Panc1 (cell line): ENCODE data around the gene FBXO4. TPM values are rescaled to one million over a fixed set of nuclear protein-coding genes. Genes with fewer than 3 reads are reported as not detected.

Source experiments
- ATAC-seq: fragments of 200-7000 bp; cut with Tn5 transposase; 2 replicates; pipeline ENCODE4 v1.9.1; 2020; ENCODE audit warnings: mild to moderate bottlenecking, moderate library complexity
- BruUV-seq: library from RNA; stranded (reverse); fragments of 400-500 nt; replicated peaks from 2 replicates; lab custom pipeline; 2021; lab: Mats Ljungman, UMichigan
- CTCF ChIA-PET: fragments of 300-600 bp; sonication (Branson Sonifier 250); formaldehyde crosslinking; loops from one replicate; lab custom pipeline; 2022; ENCODE audit warnings: antibody characterized with exemption; lab: Charles Lee
- POLR2A ChIA-PET: fragments of 300-600 bp; sonication (Branson Sonifier 250); formaldehyde crosslinking; loops from one replicate; lab custom pipeline; 2022; ENCODE audit warnings: antibody characterized with exemption; lab: Charles Lee
- DNase-seq: peaks from one replicate; pipeline ENCODE4 v3.0.0-alpha.2; 2010; ENCODE audit warnings: low read depth, low spot score
- H3K27ac ChIP-seq: 2 replicates; pipeline ENCODE4 v1.5.1; 2011; ENCODE audit warnings: mild to moderate bottlenecking, low read length, inconsistent platforms
- H3K27me3 ChIP-seq: fragments of 200-500 bp; sonication (Bioruptor generic); 2 replicates; pipeline ENCODE4 v1.6.0; 2014; ENCODE audit warnings: low read length, inconsistent platforms; ENCODE audit not compliant: control insufficient read depth, insufficient read depth
- H3K36me3 ChIP-seq: fragments of 200-500 bp; sonication (Bioruptor generic); 2 replicates; pipeline ENCODE4 v1.5.1; 2014; ENCODE audit warnings: inconsistent platforms, mild to moderate bottlenecking, low read length, moderate library complexity; ENCODE audit not compliant: control insufficient read depth, insufficient read depth
- H3K4me1 ChIP-seq: 2 replicates; pipeline ENCODE4 v1.5.1; 2011; ENCODE audit warnings: inconsistent platforms, mild to moderate bottlenecking, low read length, moderate library complexity; ENCODE audit not compliant: control insufficient read depth, insufficient read depth
- H3K4me3 ChIP-seq, 2 experiments: 2 replicates each; pipeline ENCODE4 v1.5.1; 2011 to 2012; ENCODE audit warnings: low read depth in 2 of 2, low read length in 2 of 2, mild to moderate bottlenecking in 2 of 2, inconsistent platforms in 1 of 2, moderate library complexity in 1 of 2
- H3K9me3 ChIP-seq: fragments of 200-500 bp; sonication (Bioruptor generic); 2 replicates; pipeline ENCODE4 v1.5.1; 2014; ENCODE audit warnings: low read depth, mild to moderate bottlenecking, inconsistent platforms, low read length, moderate library complexity; ENCODE audit not compliant: control insufficient read depth, insufficient read depth
- CTCF ChIP-seq: fragments of 450-650 bp; IDR thresholded peaks from 2 replicates; pipeline ENCODE4 v1.5.1; 2017; ENCODE audit warnings: mild to moderate bottlenecking
- POLR2AphosphoS5 ChIP-seq: IDR thresholded peaks from 2 replicates; pipeline ENCODE4 v1.6.1; 2012; ENCODE audit warnings: mild to moderate bottlenecking, low read depth, low read length, moderate library complexity
- REST ChIP-seq, 2 experiments: IDR thresholded peaks; 2 replicates each; pipeline ENCODE4 v1.6.1; 2011 to 2012; ENCODE audit warnings: low read depth in 2 of 2, control low read depth in 1 of 2, low read length in 1 of 2, mild to moderate bottlenecking in 1 of 2, moderate library complexity in 1 of 2; ENCODE audit not compliant: insufficient read depth in 1 of 2
- SIN3A ChIP-seq: IDR thresholded peaks from 2 replicates; pipeline ENCODE4 v1.6.1; 2012; ENCODE audit warnings: low read depth, mild to moderate bottlenecking, low read length, moderate library complexity, borderline replicate concordance; ENCODE audit not compliant: insufficient read depth
- TCF7L2 ChIP-seq: IDR thresholded peaks from 2 replicates; pipeline ENCODE4 v1.6.1; 2011; ENCODE audit warnings: mild to moderate bottlenecking, low read depth, low read length, inconsistent platforms
- in situ Hi-C: cut with HindIII; loops from 2 replicates; pipeline ENCODE4 v1.10.0; 2016; ENCODE audit warnings: low sequenced_read_pairs, low pct_unique_long_range_greater_than_20kb
- intact Hi-C: fragments of 100-400 bp; cut with micrococcal nuclease; formaldehyde crosslinking; loops from one replicate; pipeline ENCODE4 v1.10.0; 2022; ENCODE audit not compliant: unreplicated experiment
- total RNA-seq: library from RNA; stranded (reverse); gene quantifications from one replicate; pipeline ENCODE4 v1.2.1, GENCODE V29; 2021; ENCODE audit not compliant: unreplicated experiment

The FBXO4 gene
- total RNA-seq, 1 experiment from 2014 or later = 5.7 TPM

GRCh38 chr5:41927604-41928003, 2.5 kb downstream of the FBXO4 start:
- no peak for ATAC-seq
- H3K4me1 ChIP-seq = peaks cover 5% of the 10 kb centered on the region; the same call in 1 of the 2 replicates
- DNase-seq = no peak
- CTCF ChIA-PET = no interaction called here
- BruUV-seq = no TSS peak
- in situ Hi-C loops (no loop called here), intact Hi-C loops (no loop called here)
- TF ChIP-seq SIN3A (no peak), REST (IDR thresholded peaks at IDR 0.05; ENCODE audit: insufficient read depth in 1 of 2, low read depth in 2 of 2, low read length in 1 of 2) (no peak), TCF7L2 (no peak), POLR2AphosphoS5 (no peak), CTCF (no peak)
- no peak overlapping the region for H3K27ac ChIP-seq
- no peaks in the 10 kb centered on the region for H3K9me3 ChIP-seq
- POLR2A ChIA-PET = no interaction called here
- H3K27me3 ChIP-seq = no peaks in the 10 kb centered on the region
- H3K36me3 ChIP-seq = no peaks in the 10 kb centered on the region; the same call in 1 of the 2 replicates
- no peak overlapping the region for H3K4me3 ChIP-seq

GRCh38 chr5:41929035-41929434, 4.0 kb downstream of the FBXO4 start:
- Histone ChIP-seq H3K4me1 (peaks cover 5% of the 10 kb centered on the region; the same call in 1 of the 2 replicates), H3K27me3 (no peaks in the 10 kb centered on the region), H3K27ac (no peak overlapping the region), H3K9me3 (no peaks in the 10 kb centered on the region), H3K36me3 (no peaks in the 10 kb centered on the region), H3K4me3 (no peak overlapping the region)
- CTCF ChIA-PET = no interaction called here
- POLR2A ChIA-PET = no interaction called here
- intact Hi-C loops (no loop called here), in situ Hi-C loops (no loop called here)
- BruUV-seq = no TSS peak
- no peak for DNase-seq
- ATAC-seq = no peak
- TF ChIP-seq POLR2AphosphoS5 = no peak
- TF ChIP-seq CTCF = no peak
- TF ChIP-seq SIN3A = no peak
- TF ChIP-seq TCF7L2 = no peak
- no peak for TF ChIP-seq REST (IDR thresholded peaks at IDR 0.05; ENCODE audit: insufficient read depth in 1 of 2, low read depth in 2 of 2, low read length in 1 of 2)
